Left ventricle myocardium inferior (tissue), 1 donor: ENCODE measurements around the gene ABRAXAS1. TPM values are rescaled to one million over a fixed set of nuclear protein-coding genes. Genes with fewer than 3 reads are reported as not detected.

Source experiments
- DNase-seq: peaks from one replicate; pipeline ENCODE4 v3.0.0-alpha.2; 2020
- H3K27ac ChIP-seq: fragments of 200-600 bp; replicated peaks from 2 replicates; pipeline ENCODE4 v1.8.0; 2021
- H3K27me3 ChIP-seq: fragments of 200-600 bp; 2 replicates; pipeline ENCODE4 v1.8.0; 2021; ENCODE audit warnings: low read depth
- H3K36me3 ChIP-seq: fragments of 200-600 bp; 2 replicates; pipeline ENCODE4 v1.8.0; 2021
- H3K4me1 ChIP-seq: fragments of 200-600 bp; 2 replicates; pipeline ENCODE4 v1.8.0; 2021
- H3K4me3 ChIP-seq: fragments of 200-600 bp; 2 replicates; pipeline ENCODE4 v1.8.0; 2021; ENCODE audit warnings: mild to moderate bottlenecking, moderate library complexity
- H3K9me3 ChIP-seq: fragments of 200-600 bp; replicated peaks from 2 replicates; pipeline ENCODE4 v1.8.0; 2021
- CTCF ChIP-seq: fragments of 200-600 bp; IDR thresholded peaks from 2 replicates; pipeline ENCODE4 v1.8.0; 2021; ENCODE audit warnings: antibody characterized with exemption, mild to moderate bottlenecking, borderline replicate concordance
- intact Hi-C: fragments of 100-400 bp; cut with micrococcal nuclease; formaldehyde crosslinking; loops from one replicate; pipeline ENCODE4 v1.11.0; 2022
- total RNA-seq: library from RNA; stranded (reverse); fragmentation: NEBNext Ultra II Directional; extraction: Animal tissue kit (Norgen Biotek cat#: 25700); gene quantifications from one replicate; pipeline ENCODE4 v1.2.1, GENCODE V29; 2021
- donor health status: DM: no; HTN: yes; CAD: no; lungs with severe emphysema.

Gene ABRAXAS1
- total RNA-seq, 1 donor from 2014 or later = 5.6 TPM

GRCh38 chr4:83417566-83417965 lies 67.3 kb downstream of the ABRAXAS1 start:
- H3K4me1 ChIP-seq = no peaks in the 10 kb centered on the region

GRCh38 chr4:83413676-83414075 lies 71.2 kb downstream of the ABRAXAS1 start:
- peaks cover 91% of the 10 kb centered on the region for H3K36me3 ChIP-seq
- intact Hi-C loops = no loop called here
- TF ChIP-seq CTCF = no peak

More at GRCh38 chr4:83417566-83417965, 67.3 kb downstream of the ABRAXAS1 start:
- intact Hi-C loops = no loop called here
- Histone ChIP-seq H3K36me3 (peaks cover 88% of the 10 kb centered on the region), H3K4me3 (no peak overlapping the region), H3K27me3 (no peaks in the 10 kb centered on the region), H3K9me3 (no peaks in the 10 kb centered on the region), H3K27ac (no peak overlapping the region)
- no peak for DNase-seq
- no peak for TF ChIP-seq CTCF

More at GRCh38 chr4:83413676-83414075, 71.2 kb downstream of the ABRAXAS1 start:
- Histone ChIP-seq H3K9me3 (no peaks in the 10 kb centered on the region), H3K27me3 (no peaks in the 10 kb centered on the region), H3K4me3 (no peak overlapping the region), H3K4me1 (no peaks in the 10 kb centered on the region), H3K27ac (no peak overlapping the region)
- no peak for DNase-seq

Other genes with a start within 250 kb of the ABRAXAS1 start
- gene COQ2, start 200.3 kb downstream of the ABRAXAS1 start, total RNA-seq = 27.3 TPM
- 1.1 TPM for gene HPSE, start 150.3 kb downstream of the ABRAXAS1 start, total RNA-seq
- gene HELQ, start 29.3 kb downstream of the ABRAXAS1 start, total RNA-seq = 14.0 TPM
- 65.7 TPM for gene MRPS18C, start 29.0 kb downstream of the ABRAXAS1 start, total RNA-seq
- 44.2 TPM for gene GPAT3, start 51.0 kb upstream of the ABRAXAS1 start, total RNA-seq